Subcutaneous adipose tissue (tissue), 4 donors: ENCODE measurements around the gene TTC38. TPM values are rescaled to one million over a fixed set of nuclear protein-coding genes. Genes with fewer than 3 reads are reported as not detected.

ENCODE experiments used
- CTCF ChIP-seq: fragments of 450-650 bp; IDR thresholded peaks from one replicate; pipeline ENCODE4 v1.5.1; 2016; ENCODE audit warnings: low read depth, mild to moderate bottlenecking, control low read depth, antibody characterized with exemption, moderate library complexity
- total RNA-seq, 4 donors: library from RNA; depleted of rRNA; stranded (reverse); fragments of >200 nt; gene quantifications; one replicate each; pipeline ENCODE4 v1.1.0, GENCODE V29; 2016

The TTC38 gene
- total RNA-seq, 4 donors from 2014 or later, result 63.7 to 285 (median 88.5) TPM

- no peak for TF ChIP-seq CTCF
Measured at GRCh38 chr22:46294784-46295183, 27.0 kb downstream of the TTC38 start.

- TF ChIP-seq CTCF, result no peak
Measured at GRCh38 chr22:46295277-46295971, 27.6 kb downstream of the TTC38 start.

GRCh38 chr22:46296257-46297150 lies 28.7 kb downstream of the TTC38 start, which contains the start of gene GTSE1:
TSS of gene GTSE1 (plus strand) at chr22:46296870. CDS start at chr22:46297401, 531 bp downstream.
- no peak for TF ChIP-seq CTCF

GRCh38 chr22:46297151-46297812 lies 29.5 kb downstream of the TTC38 start:
- no peak for TF ChIP-seq CTCF

GRCh38 chr22:46299101-46299500 lies 31.3 kb downstream of the TTC38 start:
- TF ChIP-seq CTCF, result no peak

GRCh38 chr22:46300491-46300890 lies 32.7 kb downstream of the TTC38 start:
- TF ChIP-seq CTCF, result no peak
